HG03571 (cell line): ENCODE results near the gene DIAPH1.

Source experiments
- ATAC-seq: cut with Tn5 transposase; IDR thresholded peaks from one replicate; pipeline ENCODE4 v1.9.1; 2021; ENCODE audit not compliant: unreplicated experiment

The DIAPH1 gene

GRCh38 chr5:141618804-141619554, at the start of gene DIAPH1:
Gene DIAPH1, minus strand, starts transcription at chr5:141619000. Its CDS starts 86 bp downstream, at chr5:141618914.
- peak; percentile 82 for ATAC-seq

DNA sequence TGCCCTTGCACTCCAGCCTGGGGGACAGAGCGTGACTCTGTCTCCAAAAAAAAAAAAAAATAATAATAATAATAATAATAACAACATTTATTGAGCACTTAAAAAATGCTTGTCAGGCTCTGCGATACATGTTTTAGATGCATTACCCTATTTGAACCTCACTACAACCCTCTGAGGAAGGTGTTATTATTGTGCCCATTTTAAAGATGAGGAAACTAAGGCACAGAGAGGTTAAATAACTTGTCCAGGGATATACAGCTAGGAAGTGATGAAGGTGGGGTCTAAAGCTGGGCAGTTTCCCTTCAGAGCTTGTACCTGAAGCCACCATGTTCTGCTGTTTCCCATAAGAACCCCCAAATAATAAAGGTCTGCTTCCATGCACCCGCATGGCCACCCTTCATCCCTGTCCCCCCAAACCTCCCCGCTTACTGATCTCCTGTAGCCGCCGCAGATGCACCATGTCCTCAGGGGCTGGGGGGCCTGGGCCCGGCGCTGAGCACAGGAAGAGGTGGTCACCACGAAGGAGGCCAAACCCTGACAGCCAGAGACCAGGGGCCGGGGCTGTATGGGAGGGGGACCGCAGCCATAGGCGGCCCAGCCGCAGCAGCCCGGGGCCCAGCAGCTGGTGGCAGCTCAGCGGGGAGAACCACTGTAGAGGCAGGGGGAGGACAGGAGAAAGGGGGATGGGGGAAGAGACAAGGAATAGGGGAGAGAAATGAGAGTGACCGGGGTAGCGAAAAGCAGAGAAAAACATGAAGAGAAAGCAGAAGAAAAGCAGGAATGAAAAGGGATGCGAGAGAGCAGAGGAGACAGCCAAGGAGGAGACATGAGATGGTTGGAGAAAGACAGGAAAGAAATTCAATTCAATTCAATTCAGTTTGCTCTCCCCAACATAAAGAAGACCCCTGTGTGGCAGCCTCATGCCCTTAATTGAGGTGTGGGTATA, 47.5 kb upstream of the DIAPH1 start:
- ATAC-seq: no peak

GRCh38 chr5:141664733-141665461, 46.1 kb upstream of the DIAPH1 start:
- ATAC-seq: peak; percentile 87

GRCh38 chr5:141663506-141663905, 44.7 kb upstream of the DIAPH1 start:
- no peak for ATAC-seq

DNA sequence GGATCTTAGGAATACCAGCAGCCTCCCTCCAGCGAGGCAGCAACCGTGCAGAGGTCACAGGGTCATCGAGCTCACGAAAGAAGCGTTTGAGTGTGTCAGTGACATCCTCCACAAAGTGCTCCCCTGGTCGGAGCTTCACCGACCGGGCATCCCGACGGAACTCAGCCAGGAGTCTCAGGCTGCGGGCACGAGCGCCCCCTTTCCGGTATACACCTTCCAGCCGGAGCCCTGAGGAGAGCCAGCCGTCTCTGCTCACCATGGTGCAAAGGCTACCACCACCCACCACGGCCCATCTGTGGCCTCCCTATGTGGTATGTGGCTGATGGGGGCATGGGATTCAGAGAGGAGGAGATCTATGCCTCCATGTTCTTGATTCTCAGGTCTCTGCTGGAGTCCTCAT, 43.2 kb upstream of the DIAPH1 start:
- no peak for ATAC-seq

GRCh38 chr5:141657937-141658545, 39.2 kb upstream of the DIAPH1 start:
- no peak for ATAC-seq

DNA sequence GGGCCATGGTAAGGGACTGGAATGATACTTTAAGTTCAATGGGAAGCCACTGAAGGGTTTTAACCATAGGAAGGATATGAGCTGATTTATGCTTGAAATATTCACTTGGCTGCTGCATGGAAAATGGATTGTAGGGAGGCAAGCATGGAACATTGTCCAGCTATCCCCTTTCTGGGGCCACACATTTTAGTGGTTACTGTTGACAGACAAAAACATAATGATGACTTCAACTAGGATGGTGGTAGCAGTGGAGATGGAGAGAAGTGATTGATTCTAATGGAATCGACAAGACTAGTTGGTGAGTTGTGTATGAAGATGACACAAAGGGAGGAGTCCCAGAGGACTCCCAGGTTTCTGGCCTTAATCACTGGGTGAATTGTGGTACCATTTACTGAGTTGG, 38.6 kb upstream of the DIAPH1 start:
- ATAC-seq: no peak

DNA sequence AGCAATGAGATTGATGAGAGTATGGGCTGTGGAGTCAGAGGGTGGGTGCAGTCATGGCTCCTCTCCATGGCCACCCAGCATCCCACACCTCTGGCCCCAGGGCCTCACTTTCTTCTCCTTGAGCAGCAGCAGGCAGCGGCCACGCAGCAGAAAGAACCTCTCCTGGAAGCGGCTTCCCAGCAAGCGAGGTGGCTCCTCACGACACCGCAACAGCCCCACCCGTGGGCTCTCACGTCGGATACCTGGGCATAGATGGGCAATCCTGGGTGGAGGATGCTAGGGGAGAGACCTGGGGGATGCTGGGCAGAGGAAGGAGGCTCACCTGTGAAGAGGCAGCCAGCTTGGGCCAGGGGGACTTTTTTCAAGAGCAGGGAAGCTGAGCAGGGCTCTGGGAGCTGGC, 37.6 kb upstream of the DIAPH1 start:
- no peak for ATAC-seq

GRCh38 chr5:141655020-141655419, 36.2 kb upstream of the DIAPH1 start:
- ATAC-seq: no peak

- no peak for ATAC-seq
Observed at GRCh38 chr5:141654298-141654697, 35.5 kb upstream of the DIAPH1 start.

DNA sequence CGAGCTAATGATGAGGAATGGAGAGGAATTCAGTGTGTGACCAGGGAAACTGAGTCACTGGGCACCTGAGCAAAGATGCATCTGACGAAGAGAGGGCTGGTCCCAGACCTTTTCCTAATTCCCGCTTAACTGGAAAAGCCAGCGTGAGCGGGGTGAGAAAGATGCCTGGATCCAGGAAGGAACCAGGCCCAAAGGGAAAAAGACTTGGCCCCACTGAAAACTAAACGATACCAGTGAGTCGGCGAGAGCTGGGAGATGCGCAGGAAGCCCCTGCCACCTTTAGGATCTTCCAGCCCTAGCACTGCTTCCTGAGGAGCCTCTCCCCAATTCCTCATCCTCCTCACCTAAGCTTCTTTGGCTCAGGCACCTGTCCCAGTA, 32.9 kb upstream of the DIAPH1 start:
- ATAC-seq: no peak

- ATAC-seq: peak; percentile 93
Observed at GRCh38 chr5:141650851-141651727, 32.3 kb upstream of the DIAPH1 start, which contains the start of gene FCHSD1. Gene FCHSD1, minus strand, starts transcription at chr5:141651418. Its CDS starts 50 bp downstream, at chr5:141651368.

DNA sequence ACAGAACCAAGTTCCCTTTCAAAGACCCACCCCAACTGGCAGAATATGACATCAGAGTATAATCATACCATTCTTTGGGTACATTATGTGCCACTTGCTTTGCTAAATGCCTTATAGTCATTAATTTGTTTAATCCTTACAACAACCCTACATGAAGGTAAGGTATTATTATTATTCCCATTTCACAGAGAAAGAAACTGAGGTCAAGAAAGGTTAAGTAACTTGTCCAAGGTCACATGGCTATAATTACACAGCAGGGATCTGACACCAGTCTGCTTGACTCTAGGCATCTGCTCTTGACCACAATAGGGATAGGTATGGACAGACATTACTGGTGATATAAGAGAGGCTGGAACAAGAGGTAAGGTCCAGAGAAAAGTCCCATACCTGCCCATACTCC, 31.2 kb upstream of the DIAPH1 start:
- ATAC-seq: no peak

- ATAC-seq: no peak
Observed at GRCh38 chr5:141649056-141649688, 30.4 kb upstream of the DIAPH1 start.

DNA sequence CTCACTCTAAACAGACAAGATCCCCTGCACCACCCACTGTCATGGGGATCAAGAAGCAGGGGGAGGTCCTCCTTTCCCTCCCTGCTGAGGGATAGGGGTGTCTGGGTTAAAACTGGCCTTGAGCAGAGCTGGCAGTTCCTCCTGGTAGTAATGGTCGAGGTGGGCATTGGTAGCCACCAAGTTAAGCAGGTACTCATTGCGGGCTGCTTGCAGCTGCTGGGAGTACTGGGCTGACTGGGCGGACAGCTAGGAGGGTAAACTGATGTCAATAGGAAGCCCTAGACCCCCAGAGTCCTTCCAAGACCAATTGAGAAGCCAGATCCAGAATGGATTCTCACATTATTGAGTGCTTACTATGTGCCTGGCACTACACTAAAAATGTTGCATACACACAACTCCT, 29.1 kb upstream of the DIAPH1 start:
- ATAC-seq: no peak

GRCh38 chr5:141647242-141647641, 28.4 kb upstream of the DIAPH1 start:
- no peak for ATAC-seq

DNA sequence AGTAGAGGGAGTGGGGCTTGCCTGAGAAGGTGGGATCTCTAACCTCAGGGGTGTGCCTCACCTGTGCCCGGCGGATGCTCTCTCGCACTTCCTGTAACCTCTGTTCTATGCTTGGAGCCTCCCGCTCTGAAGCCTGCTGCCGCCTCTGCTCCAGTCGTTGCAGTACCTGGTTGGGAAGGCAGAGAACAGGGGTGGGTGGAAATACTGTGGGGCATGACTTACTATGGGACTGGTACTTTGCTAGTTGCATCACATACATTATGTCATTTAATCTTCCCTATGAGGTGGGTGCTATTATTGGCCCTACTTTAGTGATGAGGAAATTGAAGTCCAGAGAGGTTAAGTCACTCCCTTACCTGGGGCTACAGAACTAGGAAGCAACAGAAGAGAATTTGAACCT, 27.2 kb upstream of the DIAPH1 start:
- no peak for ATAC-seq

DNA sequence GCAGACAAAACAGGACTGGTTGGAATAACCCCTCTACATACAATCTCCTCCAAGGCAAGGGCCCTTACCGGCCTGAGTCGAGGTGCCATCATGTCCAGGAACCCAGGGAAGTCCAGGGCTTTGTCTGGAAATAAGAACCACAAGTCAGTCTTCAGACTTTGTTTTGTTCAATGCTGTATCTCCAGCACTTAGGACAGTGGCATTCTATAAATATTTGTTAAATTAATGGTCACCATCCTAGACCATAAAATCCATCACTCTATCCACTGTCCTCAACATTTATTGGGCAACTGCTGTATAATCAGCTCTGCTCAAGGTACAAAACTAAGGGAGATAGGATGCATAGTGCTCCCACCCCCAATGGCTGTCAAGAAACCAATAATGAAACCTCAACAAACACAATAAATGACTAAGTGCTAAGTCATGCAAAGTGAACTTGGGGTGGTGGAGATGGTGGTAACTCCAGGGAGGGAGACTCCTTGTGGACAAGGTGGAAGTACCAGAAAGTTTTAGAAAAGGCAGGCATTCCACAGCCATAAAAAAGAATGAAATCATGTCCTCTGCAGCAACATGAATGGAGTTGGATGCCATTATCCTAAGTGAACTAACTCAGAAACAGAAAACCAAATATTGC, 23.0 kb upstream of the DIAPH1 start:
- no peak for ATAC-seq

DNA sequence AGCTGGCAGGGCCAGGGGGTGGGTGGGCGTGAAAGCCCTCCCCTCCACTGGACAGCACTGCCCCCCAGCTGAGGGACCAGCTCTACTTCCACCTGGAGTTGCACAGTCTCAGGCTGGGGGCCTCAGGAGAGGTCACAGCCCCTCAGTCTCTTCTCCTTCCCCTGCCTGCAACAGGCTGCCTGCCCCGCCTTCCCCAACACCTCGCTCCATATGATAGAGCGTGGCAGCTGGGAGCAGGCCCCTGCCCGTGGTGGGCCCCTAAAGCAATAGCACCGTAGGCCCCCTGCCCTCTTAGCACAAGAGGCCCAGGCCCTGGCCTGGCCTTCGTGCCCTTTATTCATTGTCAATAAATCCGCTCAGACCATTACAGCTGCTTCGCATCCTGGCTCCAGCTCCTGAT, 21.9 kb upstream of the DIAPH1 start:
- ATAC-seq: no peak
